Activated naive CD8-positive, alpha-beta T cell treated with anti-CD3 and anti-CD28 coated beads for 36 hours (primary cell): ENCODE measurements around the gene PCDHGC4. TPM values are rescaled to one million over a fixed set of nuclear protein-coding genes. Genes with fewer than 3 reads are reported as not detected.
A peak's percentile ranks its signal among the peaks of the same experiment; 100 is the strongest.

Source experiments
- DNase-seq: peaks from one replicate; pipeline ENCODE4 v3.0.0; 2021
- H3K27ac Mint-ChIP-seq: one replicate; pipeline ENCODE4 v1.8.0; 2022; ENCODE audit warnings: mild to moderate bottlenecking, moderate library complexity, mixed read lengths
- H3K27me3 Mint-ChIP-seq: one replicate; pipeline ENCODE4 v1.8.0; 2022; ENCODE audit warnings: mild to moderate bottlenecking, mixed read lengths
- H3K36me3 Mint-ChIP-seq: one replicate; pipeline ENCODE4 v1.8.0; 2021; ENCODE audit warnings: mild to moderate bottlenecking, mixed read lengths
- H3K4me1 Mint-ChIP-seq: one replicate; pipeline ENCODE4 v1.8.0; 2021; ENCODE audit warnings: mixed read lengths
- H3K4me3 Mint-ChIP-seq: one replicate; pipeline ENCODE4 v1.8.0; 2022; ENCODE audit warnings: mild to moderate bottlenecking, moderate library complexity, mixed read lengths
- H3K9me3 Mint-ChIP-seq: one replicate; pipeline ENCODE4 v1.8.0; 2022; ENCODE audit warnings: mixed read lengths
- total RNA-seq, 2 experiments: library from RNA; stranded (reverse); gene quantifications; one replicate each; pipeline ENCODE4 v1.2.3, GENCODE V29; 2021

Gene PCDHGC4
- total RNA-seq, 2 experiments from 2014 or later = not detected

GRCh38 chr5:141501761-141502160 is 16.9 kb downstream of the PCDHGC4 start:
- Mint-ChIP-seq H3K36me3 (no peaks in the 10 kb centered on the region), H3K4me3 (no peak overlapping the region), H3K4me1 (no peaks in the 10 kb centered on the region), H3K9me3 (no peaks in the 10 kb centered on the region), H3K27me3 (peaks cover 8% of the 10 kb centered on the region), H3K27ac (no peak overlapping the region)
- DNase-seq = no peak

GRCh38 chr5:141503681-141504080 is 18.9 kb downstream of the PCDHGC4 start:
- no peaks in the 10 kb centered on the region for H3K9me3 Mint-ChIP-seq
- H3K4me1 Mint-ChIP-seq = no peaks in the 10 kb centered on the region

GRCh38 chr5:141504216-141504615 is 19.4 kb downstream of the PCDHGC4 start:
- Mint-ChIP-seq H3K4me1 (peaks cover 3% of the 10 kb centered on the region), H3K36me3 (no peaks in the 10 kb centered on the region), H3K27me3 (no peaks in the 10 kb centered on the region), H3K9me3 (no peaks in the 10 kb centered on the region), H3K4me3 (no peak overlapping the region), H3K27ac (no peak overlapping the region)
- no peak for DNase-seq

More at GRCh38 chr5:141503681-141504080, 18.9 kb downstream of the PCDHGC4 start:
- Mint-ChIP-seq H3K27ac (no peak overlapping the region), H3K27me3 (no peaks in the 10 kb centered on the region), H3K4me3 (no peak overlapping the region), H3K36me3 (no peaks in the 10 kb centered on the region)
- no peak for DNase-seq

- H3K36me3 Mint-ChIP-seq = no peaks in the 10 kb centered on the region
- DNase-seq = no peak
- no peaks in the 10 kb centered on the region for H3K9me3 Mint-ChIP-seq
- no peak overlapping the region for H3K27ac Mint-ChIP-seq
- H3K4me1 Mint-ChIP-seq = peaks cover 5% of the 10 kb centered on the region
- no peak overlapping the region for H3K4me3 Mint-ChIP-seq
- H3K27me3 Mint-ChIP-seq = no peaks in the 10 kb centered on the region
Observed at GRCh38 chr5:141506381-141507155, 21.7 kb downstream of the PCDHGC4 start.

GRCh38 chr5:141507387-141508091 is 22.7 kb downstream of the PCDHGC4 start:
- H3K9me3 Mint-ChIP-seq = no peaks in the 10 kb centered on the region
- peaks cover 8% of the 10 kb centered on the region for H3K4me1 Mint-ChIP-seq
- no peak overlapping the region for H3K4me3 Mint-ChIP-seq
- no peaks in the 10 kb centered on the region for H3K36me3 Mint-ChIP-seq
- no peaks in the 10 kb centered on the region for H3K27me3 Mint-ChIP-seq
- H3K27ac Mint-ChIP-seq = no peak overlapping the region
- DNase-seq = no peak

GRCh38 chr5:141508440-141508797 is 23.6 kb downstream of the PCDHGC4 start:
- H3K4me3 Mint-ChIP-seq = no peak overlapping the region
- no peaks in the 10 kb centered on the region for H3K27me3 Mint-ChIP-seq
- H3K9me3 Mint-ChIP-seq = no peaks in the 10 kb centered on the region
- DNase-seq = no peak
- H3K4me1 Mint-ChIP-seq = peaks cover 14% of the 10 kb centered on the region
- no peak overlapping the region for H3K27ac Mint-ChIP-seq
- peaks cover 4% of the 10 kb centered on the region for H3K36me3 Mint-ChIP-seq

- DNase-seq = no peak
- H3K27ac Mint-ChIP-seq = no peak overlapping the region
- H3K9me3 Mint-ChIP-seq = no peaks in the 10 kb centered on the region
- peaks cover 8% of the 10 kb centered on the region for H3K36me3 Mint-ChIP-seq
- no peak overlapping the region for H3K4me3 Mint-ChIP-seq
- no peaks in the 10 kb centered on the region for H3K27me3 Mint-ChIP-seq
- peaks cover 20% of the 10 kb centered on the region for H3K4me1 Mint-ChIP-seq
Observed at GRCh38 chr5:141508798-141509611, 24.2 kb downstream of the PCDHGC4 start.

GRCh38 chr5:141510160-141510559 is 25.3 kb downstream of the PCDHGC4 start:
- DNase-seq = no peak
- Mint-ChIP-seq H3K9me3 (no peaks in the 10 kb centered on the region), H3K4me1 (peaks cover 32% of the 10 kb centered on the region), H3K4me3 (no peak overlapping the region), H3K27ac (no peak overlapping the region), H3K36me3 (peaks cover 13% of the 10 kb centered on the region), H3K27me3 (no peaks in the 10 kb centered on the region)

GRCh38 chr5:141510850-141511601 is 26.2 kb downstream of the PCDHGC4 start:
- Mint-ChIP-seq H3K36me3 (peaks cover 18% of the 10 kb centered on the region), H3K4me1 (peaks cover 36% of the 10 kb centered on the region), H3K27ac (no peak overlapping the region), H3K27me3 (no peaks in the 10 kb centered on the region), H3K4me3 (no peak overlapping the region), H3K9me3 (no peaks in the 10 kb centered on the region)
- no peak for DNase-seq

- H3K36me3 Mint-ChIP-seq = peaks cover 26% of the 10 kb centered on the region
- DNase-seq = no peak
- peaks cover 36% of the 10 kb centered on the region for H3K4me1 Mint-ChIP-seq
- H3K27ac Mint-ChIP-seq = no peak overlapping the region
- H3K4me3 Mint-ChIP-seq = no peak overlapping the region
- H3K9me3 Mint-ChIP-seq = no peaks in the 10 kb centered on the region
- no peaks in the 10 kb centered on the region for H3K27me3 Mint-ChIP-seq
Observed at GRCh38 chr5:141511771-141512325, 27.0 kb downstream of the PCDHGC4 start.

- peaks cover 26% of the 10 kb centered on the region for H3K36me3 Mint-ChIP-seq
- peak overlapping the region; percentile 73 for H3K4me3 Mint-ChIP-seq
- H3K27me3 Mint-ChIP-seq = no peaks in the 10 kb centered on the region
- peak; percentile 79 for DNase-seq
- peak overlapping the region; percentile 67 for H3K27ac Mint-ChIP-seq
- no peaks in the 10 kb centered on the region for H3K9me3 Mint-ChIP-seq
- H3K4me1 Mint-ChIP-seq = peaks cover 36% of the 10 kb centered on the region
Observed at GRCh38 chr5:141512390-141512910, 27.6 kb downstream of the PCDHGC4 start.

GRCh38 chr5:141512911-141513626 is 28.2 kb downstream of the PCDHGC4 start:
- peaks cover 36% of the 10 kb centered on the region for H3K4me1 Mint-ChIP-seq

GRCh38 chr5:141513627-141514329 is 28.9 kb downstream of the PCDHGC4 start:
- H3K36me3 Mint-ChIP-seq = peaks cover 28% of the 10 kb centered on the region
- peak overlapping the region; percentile 67 for H3K27ac Mint-ChIP-seq

More at GRCh38 chr5:141512911-141513626, 28.2 kb downstream of the PCDHGC4 start:
- H3K27me3 Mint-ChIP-seq = no peaks in the 10 kb centered on the region
- peaks cover 27% of the 10 kb centered on the region for H3K36me3 Mint-ChIP-seq
- peak overlapping the region; percentile 67 for H3K27ac Mint-ChIP-seq
- DNase-seq = peak; percentile 47
- H3K4me3 Mint-ChIP-seq = peak overlapping the region; percentile 73
- no peaks in the 10 kb centered on the region for H3K9me3 Mint-ChIP-seq

More at GRCh38 chr5:141513627-141514329, 28.9 kb downstream of the PCDHGC4 start:
- DNase-seq = peak; percentile 76
- Mint-ChIP-seq H3K4me3 (peak overlapping the region; percentile 73), H3K27me3 (no peaks in the 10 kb centered on the region), H3K4me1 (peaks cover 36% of the 10 kb centered on the region), H3K9me3 (no peaks in the 10 kb centered on the region)
